Stimulated activated CD4-positive, alpha-beta T cell treated with anti-CD3 and anti-CD28 coated beads, Interleukin-2, amount 100 ng/mL, for 48 hours (primary cell): ENCODE measurements around the gene ATP7B.
"Not testable (repeated sequence)": the region's sequence is repeated elsewhere in the genome, so short reads cannot be mapped to it uniquely, and the experiment has no call there.

Experiments
- DNase-seq, 2 donors: peaks; one replicate each; pipeline ENCODE4 v3.0.0-alpha.2; 2020

Gene ATP7B

DNA sequence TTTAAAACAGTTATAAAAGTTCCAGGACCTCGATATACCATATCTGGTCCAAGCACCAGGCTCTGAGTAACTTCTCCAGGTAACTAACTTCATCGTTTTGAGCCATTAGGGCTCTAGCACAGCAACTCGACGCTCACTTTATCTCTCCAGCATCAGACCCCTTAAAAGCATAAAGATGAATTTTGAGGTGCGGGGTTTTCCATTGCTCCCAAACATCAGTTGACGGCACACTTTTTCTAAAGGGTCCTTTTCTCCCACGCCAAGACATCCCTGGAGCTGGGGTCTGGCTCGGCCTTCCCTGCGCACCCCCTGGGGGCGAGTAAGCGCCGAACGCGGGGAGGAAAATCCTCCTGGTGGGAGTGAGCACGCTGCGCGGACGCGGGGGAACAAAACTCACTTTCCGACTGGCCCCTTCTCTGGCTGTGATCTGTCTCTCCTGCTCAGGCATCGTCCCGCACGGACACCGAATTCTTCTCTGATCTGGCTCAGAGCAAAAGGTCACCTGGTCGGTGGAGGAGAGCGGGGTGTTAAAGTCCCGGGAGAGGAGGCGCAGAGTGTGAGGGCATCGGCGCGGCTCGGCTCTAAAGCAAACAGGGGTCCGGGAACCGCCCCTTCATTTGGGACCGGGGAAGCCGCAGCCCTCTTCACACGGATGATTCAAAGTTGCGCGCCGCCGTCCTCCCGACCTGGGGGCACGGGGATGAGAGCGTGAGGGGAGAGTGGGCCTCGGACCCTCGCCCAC, at the start of gene ATP7B:
ATP7B (minus strand) TSS at position 561 of the 742 bp plus-strand sequence; CDS start at position 448, 113 bp downstream.
- DNase-seq = peak; percentile 13 to 17

- no peak for DNase-seq
Measured at GRCh38 chr13:52053460-52053859, 42.2 kb upstream of the ATP7B start.

DNA sequence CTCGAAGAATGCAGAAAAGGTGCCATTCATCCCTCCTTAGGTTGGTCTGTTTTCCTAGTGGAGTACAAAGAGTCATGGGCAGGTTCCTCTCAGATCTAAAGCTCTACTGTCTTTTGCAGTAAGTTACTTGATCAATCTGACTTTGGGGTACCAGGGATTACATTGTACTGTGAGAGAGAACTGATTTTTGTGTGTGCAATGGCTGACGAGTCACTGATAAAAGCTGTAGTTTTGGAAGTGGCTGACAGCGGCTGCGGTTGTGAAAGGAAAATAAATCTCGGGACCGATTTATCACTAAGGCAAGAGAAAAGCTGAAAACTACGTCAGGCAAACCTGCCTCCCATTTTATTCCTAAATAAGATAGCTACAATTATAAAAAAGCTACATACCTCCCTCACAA, 40.1 kb upstream of the ATP7B start:
- DNase-seq = no peak

- no peak for DNase-seq
Measured at GRCh38 chr13:52048516-52048915, 37.3 kb upstream of the ATP7B start.

- DNase-seq = no peak
Measured at GRCh38 chr13:52047463-52047862, 36.2 kb upstream of the ATP7B start.

DNA sequence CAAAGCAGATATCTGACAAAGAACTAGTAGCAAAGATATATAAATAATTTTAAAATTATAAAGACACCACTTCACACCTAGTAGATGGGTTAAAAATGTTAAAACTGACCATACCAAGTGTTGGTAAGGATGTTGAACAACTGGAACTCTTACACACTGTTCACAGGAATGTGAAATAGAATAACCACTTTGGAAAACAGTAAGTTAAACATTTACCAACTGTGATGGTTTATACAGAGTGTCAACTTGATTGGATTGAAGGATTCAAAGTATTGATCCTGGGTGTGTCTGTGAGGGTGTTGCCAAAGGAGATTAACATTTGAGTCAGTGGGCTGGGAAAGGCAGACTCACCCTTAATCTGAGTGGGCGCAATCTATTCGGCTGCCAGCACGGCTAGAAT, 32.4 kb upstream of the ATP7B start:
- DNase-seq = no peak

- DNase-seq = no peak
Measured at GRCh38 chr13:52036037-52036436, 24.8 kb upstream of the ATP7B start.

DNA sequence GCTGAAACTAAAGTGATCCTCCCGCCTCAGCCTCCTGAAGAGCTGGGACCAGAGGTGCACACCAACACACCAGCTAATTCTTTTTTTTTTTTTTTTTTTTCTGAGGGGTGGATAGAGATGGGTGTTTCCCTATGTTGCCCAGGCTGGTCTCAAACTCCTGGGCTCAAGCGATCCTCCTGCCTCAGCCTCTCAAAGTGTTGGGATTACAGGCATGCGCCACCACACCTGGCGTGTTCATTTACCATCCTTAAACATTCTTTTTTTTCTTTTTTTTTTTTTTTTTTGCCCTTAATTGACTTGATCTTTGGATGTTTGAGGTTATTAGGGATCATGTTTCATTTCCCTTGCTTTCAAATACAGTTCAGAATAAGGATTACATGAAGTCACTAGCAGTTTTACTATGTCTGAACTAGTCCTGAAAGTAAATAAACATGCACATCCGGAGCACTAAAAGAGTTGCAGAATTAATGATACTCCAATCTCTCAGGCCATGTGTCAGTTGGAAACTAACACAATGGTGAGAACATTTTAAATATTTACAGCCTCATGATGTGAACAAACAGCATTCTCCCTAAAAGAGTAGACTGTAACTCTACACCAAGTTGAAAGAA, 23.5 kb upstream of the ATP7B start:
- no peak for DNase-seq

DNA sequence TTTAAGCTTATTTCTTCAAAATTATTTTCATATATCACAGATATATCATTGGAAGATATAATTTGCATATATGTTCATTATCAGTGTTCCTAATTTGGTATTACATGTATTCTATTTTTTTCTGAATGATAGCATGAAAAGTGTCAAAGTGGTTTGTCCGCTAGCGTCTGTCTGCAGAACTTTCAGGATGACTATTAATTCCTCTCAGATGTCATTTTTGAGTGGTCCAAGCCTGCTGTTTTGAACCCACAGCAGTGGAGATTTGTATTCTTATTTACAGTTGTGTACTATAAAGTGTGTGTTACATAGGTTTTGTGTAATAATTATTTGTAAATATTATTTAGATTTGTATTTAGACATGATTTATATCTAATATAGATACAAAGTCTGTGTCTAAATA, 21.8 kb upstream of the ATP7B start:
- DNase-seq = no peak

DNA sequence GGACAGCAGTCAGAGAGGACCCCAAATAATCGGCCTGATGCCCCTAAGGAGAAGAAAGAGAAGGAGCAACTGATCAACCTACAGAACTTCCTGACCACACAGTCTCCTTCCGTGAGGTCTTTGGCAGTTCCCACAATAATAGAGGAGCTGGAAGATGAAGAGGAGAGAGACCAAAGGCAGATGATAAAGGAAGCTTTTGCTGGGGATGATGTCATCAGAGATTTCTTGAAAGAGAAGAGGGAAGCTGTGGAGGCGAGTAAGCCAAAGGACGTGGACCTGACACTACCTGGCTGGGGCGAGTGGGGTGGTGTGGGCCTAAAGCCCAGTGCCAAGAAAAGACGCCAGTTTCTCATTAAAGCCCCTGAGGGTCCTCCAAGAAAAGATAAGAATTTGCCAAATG, 19.2 kb upstream of the ATP7B start:
- DNase-seq = not testable (repeated sequence)

DNA sequence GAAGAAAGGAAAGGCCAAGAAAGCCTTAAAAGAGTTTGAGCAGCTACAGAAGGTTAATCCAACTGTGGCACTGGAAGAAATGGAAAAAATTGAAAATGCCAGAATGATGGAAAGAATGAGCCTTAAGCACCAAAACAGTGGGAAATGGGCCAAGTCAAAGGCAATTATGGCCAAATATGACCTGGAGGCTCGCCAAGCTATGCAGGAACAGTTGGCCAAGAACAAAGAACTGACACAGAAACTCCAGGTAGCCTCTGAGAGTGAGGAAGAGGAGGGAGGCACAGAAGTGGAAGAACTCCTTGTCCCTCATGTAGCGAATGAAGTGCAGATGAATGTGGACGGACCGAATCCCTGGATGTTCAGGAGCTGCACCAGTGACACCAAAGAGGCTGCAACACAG, 18.3 kb upstream of the ATP7B start:
- no peak for DNase-seq

DNA sequence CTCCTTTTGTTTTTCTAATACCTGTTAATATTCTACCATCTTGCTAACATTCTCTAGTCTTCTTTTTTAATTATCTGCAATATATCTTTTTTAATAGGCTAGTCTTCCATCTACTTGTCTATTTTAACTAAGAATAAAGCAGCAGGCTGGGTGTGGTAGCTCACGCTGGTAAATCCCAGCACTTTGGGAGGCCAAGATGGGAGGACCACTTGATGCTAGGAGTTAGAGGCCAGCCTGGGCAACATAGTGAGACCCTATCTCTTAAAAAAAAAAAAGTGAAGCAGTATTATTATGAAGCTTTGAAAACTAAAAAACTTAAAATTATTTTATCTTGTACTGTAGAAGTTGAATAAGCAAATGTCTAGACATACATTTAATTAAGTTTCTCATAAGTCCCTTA, 16.6 kb upstream of the ATP7B start:
- DNase-seq = no peak

DNA sequence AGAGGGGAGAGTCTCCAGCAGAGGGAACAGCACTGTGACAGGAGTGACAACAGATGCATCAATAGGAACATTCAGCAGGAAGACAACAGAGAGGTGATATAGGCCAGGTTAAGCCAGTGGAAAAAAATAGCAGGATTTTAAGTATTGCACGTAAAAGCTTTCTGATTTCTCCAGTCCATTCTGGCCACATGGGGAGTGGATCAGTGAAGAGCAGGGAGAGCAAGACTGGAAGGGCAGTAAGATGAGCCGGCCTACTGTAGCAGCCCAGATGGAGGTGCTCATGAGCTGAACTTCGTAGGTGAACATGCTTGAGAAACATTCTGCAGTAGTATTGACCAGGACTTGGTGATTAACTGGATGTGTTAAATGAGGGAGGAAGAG, 15.0 kb upstream of the ATP7B start:
- DNase-seq = no peak

DNA sequence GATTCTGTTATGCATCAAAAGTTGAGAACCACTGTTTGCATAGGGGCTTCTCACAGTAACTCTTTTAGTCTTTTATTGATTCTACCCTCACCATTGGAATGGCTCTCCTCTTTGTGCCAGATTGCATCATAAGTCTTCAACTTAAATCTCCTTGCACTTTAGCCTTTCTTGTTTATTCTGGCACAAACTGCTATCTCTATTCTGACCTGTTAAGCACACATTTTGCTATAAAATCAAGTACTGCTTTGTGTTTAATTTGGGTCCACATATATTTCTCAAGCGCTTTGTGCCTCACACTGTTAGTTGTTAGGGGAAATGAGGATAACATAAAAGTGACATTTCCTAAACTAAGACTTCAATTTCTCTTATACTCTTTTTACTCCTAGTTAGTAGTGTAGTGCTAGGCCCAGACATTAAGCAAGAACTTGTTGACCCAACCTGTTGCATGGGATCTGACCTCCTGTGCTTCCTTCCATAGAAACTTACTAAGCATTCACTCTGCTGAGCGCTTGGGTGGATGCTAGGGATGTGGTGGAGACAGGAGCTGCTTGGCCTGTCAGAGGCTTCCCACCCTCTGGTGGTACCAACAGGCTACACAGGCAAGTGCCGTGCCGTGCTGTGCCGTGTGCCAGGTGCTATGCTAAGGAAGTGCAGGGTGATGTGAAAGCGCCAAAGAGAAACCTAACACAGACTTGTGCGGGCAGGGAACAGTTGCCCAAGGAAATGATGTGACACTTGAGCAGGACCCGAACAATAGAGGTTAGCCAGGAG, 14.4 kb upstream of the ATP7B start:
- DNase-seq = no peak

DNA sequence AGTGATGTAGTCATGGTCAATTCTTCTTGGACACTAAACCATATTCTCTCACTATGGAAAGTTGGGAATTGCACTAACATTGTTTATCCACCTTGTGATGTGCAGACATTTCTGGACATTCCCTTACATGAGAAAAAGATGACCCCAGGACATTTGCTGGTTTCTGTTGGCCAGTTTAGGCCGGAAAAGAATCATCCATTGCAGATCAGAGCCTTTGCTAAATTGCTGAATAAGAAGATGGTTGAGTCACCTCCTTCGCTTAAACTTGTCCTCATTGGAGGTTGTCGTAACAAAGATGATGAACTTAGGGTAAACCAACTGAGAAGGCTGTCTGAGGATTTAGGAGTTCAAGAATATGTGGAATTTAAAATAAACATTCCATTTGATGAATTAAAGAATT, 13.2 kb upstream of the ATP7B start, which contains the start of gene UTP14C:
UTP14C (plus strand) TSS at position 211 of the 400 bp plus-strand sequence. CDS start 4,114 bp downstream, outside the sequence.
- DNase-seq = no peak

GRCh38 chr13:52022356-52022755, 11.1 kb upstream of the ATP7B start:
- DNase-seq = no peak

DNA sequence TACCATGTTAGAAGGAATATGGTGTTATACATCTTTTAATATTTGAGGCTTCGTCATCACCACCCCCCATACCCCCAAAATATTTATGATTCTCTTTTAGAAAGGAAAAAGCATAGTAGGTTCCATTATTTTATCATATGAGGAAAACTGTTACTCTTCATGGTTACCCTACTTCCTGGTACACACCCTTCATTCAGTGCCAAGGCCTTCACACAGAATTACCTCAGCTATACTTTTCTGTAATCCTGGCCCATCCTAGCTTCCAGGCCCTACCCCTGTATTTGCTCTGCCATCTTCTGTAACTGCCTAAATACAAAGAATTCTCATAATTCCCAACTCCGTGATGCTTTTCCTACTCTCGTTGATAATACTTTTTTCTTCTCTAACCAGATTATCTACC, 8.9 kb upstream of the ATP7B start:
- no peak for DNase-seq

- DNase-seq = no peak
Measured at GRCh38 chr13:52016296-52016695, 5.0 kb upstream of the ATP7B start.

DNA sequence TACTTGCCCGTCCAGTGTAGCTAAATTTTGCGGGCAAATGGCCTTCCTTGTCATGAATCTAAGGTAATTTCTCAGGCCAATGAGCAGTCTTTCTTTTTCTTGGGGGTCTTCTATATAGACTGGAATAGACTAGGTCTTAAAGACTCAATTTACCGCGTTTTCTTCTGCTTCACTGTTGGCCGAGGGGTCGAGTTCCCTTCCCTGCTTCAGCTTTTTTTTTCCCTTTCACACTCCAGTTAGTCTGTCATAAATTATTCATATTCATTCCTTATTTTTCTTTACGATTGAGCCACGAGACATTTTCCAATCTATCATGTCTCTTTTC, 1.2 kb upstream of the ATP7B start:
- no peak for DNase-seq

DNA sequence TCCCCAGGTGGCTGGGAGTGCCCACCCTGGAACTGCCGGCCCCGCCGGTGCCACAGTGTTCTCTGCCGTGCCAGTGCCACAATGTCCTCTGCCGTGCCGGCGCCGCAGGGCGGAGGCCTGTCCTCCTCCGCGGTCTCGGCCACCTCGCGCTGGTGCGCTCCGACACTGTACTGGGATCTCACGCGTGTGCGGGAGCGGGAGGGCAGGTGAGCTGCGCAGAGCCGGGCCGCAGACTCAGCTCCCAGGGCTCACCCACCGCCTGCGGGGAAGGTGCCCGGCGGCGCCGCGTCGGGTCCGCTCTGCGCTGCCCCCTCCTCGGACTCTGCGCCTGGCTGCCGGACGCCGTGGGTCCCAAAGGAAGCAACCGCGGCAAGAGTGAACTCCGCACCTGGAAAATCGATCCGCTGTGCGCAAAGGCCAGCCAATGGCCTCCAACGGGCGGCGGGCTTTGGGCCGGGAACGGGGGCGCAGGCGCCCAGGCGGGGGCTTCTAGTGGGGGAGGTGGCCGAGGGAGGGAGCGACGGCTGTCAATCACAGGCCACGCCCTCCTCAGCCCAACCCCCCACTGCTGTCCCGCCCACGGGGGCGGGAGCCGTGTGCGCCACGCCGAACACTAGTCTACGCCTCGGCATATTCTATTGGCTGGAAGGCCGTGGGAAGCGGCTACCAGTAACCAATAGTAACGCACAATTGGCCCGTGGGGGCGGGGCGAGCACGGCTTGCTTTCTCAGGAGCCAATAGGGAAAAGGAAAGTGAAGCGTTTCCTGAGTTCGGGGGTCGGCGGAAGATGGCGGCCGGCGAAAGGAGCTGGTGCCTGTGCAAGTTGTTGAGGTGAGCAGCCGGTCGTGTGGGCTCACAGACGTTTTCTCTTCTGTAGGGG, 622 bp upstream of the ATP7B start, which contains the start of gene ALG11:
ALG11 (plus strand) TSS at position 767 of the 880 bp plus-strand sequence; CDS start at position 788, 21 bp downstream.
- peak; percentile 99 for DNase-seq

DNA sequence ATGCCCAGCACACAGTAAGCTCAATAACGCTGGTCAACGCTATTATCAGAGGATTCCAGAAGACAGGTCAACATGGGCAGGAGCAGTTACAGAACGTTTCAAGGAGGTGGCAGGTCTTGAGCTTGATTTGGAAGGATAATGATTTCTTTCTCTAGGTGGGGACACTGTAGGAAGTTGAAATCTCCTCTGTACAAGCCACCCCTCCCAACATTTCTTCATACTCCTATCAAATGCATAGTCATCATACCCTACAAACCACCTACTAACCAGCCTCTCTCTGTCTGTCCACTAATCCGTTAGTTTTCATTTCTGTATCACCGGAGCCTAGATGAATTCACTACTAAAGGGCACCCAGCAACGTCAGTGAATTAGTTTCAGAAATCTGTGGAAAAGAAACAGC, 1.3 kb downstream of the ATP7B start:
- DNase-seq = no peak

DNA sequence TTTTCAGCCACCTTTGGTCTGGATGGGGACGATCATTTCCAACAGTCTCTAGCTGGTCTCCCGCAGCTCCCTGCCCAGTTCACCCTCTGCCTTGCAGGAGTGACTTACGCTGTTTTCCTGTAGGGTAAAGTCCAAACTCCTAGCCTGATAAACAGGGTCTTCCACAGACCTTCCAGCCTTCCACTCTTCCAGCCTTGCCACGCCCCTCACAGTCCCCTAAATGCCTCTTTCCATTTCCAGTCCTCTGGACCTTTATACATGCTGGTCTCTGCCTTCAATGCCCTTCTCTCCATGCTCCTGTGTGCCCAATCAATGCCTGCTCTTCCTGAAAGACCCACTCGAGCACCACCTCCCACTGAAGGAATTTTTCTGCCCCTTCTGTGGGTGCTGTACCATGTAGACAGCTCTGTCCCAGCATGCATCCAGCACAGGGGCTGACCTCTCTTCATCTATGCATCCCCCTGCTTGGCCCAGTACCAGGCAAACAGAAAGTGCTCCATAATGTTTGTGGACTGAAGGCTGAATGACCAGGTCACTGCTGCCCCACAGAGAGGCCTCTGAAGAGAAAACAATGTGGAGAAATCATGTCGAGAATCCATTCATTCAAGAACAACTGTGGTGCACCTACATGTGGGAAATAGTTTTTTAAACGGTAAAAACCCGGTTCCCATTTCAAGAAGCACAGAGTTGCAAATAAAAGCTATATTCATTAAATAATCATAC, 4.6 kb downstream of the ATP7B start:
- no peak for DNase-seq
